Retinal pigment epithelial cell (primary cell): ENCODE measurements around the gene NCOA3.

Experiments
- DNase-seq: peaks from one replicate; pipeline ENCODE4 v3.0.0-alpha.2; 2010; ENCODE audit warnings: low read depth
- H3K4me3 ChIP-seq: 2 replicates; pipeline ENCODE4 v1.5.1; 2011; ENCODE audit warnings: mild to moderate bottlenecking, low read length, control low read depth, moderate library complexity
- CTCF ChIP-seq: conservative IDR thresholded peaks from 2 replicates; pipeline ENCODE4 v1.5.1; 2011; ENCODE audit warnings: low read depth, low read length, control low read depth, inconsistent platforms

Gene NCOA3

GRCh38 chr20:47466213-47466612 lies 35.5 kb upstream of the NCOA3 start:
- H3K4me3 ChIP-seq, result no peak overlapping the region
- no peak for DNase-seq
- no peak for TF ChIP-seq CTCF

- no peak overlapping the region for H3K4me3 ChIP-seq
- DNase-seq, result no peak
- TF ChIP-seq CTCF, result no peak
Observed at GRCh38 chr20:47466704-47467459, 34.8 kb upstream of the NCOA3 start.

- no peak overlapping the region for H3K4me3 ChIP-seq
- no peak for TF ChIP-seq CTCF
- DNase-seq, result no peak
Observed at GRCh38 chr20:47468290-47469050, 33.2 kb upstream of the NCOA3 start.

- no peak for TF ChIP-seq CTCF
- no peak overlapping the region for H3K4me3 ChIP-seq
- no peak for DNase-seq
Observed at GRCh38 chr20:47475419-47476044, 26.2 kb upstream of the NCOA3 start.

GRCh38 chr20:47476452-47476851 lies 25.2 kb upstream of the NCOA3 start:
- no peak for DNase-seq
- no peak for TF ChIP-seq CTCF
- no peak overlapping the region for H3K4me3 ChIP-seq

GRCh38 chr20:47479093-47479492 lies 22.6 kb upstream of the NCOA3 start:
- H3K4me3 ChIP-seq, result no peak overlapping the region
- no peak for TF ChIP-seq CTCF
- DNase-seq, result no peak

- TF ChIP-seq CTCF, result no peak
Observed at GRCh38 chr20:47479506-47479905, 22.2 kb upstream of the NCOA3 start.

More at GRCh38 chr20:47479506-47479905, 22.2 kb upstream of the NCOA3 start:
- DNase-seq, result no peak
- H3K4me3 ChIP-seq, result no peak overlapping the region
